ENCODE data around the gene CCNK. TPM values are rescaled to one million over a fixed set of nuclear protein-coding genes. Genes with fewer than 3 reads are reported as not detected.
A peak's percentile ranks its signal among the peaks of the same experiment; 100 is the strongest.

The CCNK gene
- total RNA-seq, 1 experiment from 2014 or later, result 9.1 TPM

DNA sequence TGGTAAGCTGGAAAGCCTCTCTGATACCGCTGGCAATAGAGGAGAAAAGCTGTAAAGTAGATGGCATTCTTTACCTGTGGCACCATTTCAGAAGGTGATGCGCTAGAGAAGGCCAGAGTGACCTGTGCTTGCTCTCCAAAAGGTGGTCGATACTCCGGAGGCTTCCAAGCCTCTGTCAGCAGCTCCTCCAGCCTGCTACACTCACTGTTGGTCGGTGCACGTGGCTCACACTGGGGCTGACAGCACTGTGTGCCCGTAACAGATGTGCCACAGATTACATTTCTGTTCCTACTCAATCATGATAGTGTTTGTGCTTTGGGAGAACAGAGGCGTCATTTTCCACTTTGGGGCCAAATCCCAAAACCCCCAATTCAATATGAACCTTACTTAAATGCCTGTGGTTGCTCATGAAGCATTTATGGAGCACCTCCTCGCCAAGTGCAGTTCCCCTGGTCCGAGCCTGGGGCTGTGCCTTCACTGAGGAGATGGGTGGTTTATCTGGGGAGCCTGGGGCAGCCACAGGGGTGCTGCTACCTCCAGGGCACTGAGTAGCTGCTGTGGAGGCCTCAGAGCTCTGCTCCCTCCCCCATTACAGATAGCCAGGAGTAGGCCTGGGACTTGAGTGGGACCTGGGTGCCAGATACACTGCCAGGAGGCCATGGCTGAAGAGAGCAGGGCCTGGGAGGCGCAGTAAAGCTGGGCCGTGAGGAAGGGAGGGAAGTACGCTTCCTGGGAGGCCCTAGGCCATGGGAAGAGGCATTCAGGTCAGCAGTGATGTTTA, 26.8 kb downstream of the CCNK start:
- DNase-seq (ENCODE audit: low spot score), result no peak

DNA sequence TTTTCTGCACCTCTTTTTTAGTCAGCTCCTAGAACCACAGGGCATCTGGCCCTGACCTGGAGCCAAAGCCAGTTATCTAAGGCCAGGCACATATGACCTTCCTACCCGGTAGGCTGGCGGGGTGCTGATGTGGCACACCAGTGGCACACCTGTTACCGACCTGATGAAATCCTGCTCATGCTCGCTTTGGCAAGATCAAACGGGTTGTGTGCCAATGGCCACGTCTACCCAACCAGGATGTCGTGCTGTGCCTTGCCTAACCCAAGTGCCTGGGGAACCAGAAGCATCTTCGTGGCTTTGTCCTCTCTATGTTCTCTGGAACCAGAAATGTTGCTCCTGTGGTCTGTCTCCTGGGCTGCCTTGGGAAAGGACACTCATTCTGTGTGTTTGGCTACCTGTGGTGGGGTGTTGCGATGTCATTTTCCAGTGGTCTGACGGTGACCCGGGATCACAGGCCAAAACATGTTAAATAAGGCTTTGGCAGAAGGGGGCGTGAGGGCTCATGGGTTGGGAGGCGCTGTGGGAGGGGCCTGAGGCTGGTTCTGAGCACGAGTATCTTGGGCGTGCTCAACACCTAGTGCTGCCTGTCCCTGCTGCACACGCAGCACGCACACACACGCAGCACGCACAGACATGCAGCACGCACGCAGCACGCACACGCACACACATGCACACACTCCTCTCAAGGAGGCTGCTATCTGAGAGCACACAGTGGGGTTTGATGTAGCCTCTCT, 27.9 kb downstream of the CCNK start:
- DNase-seq (ENCODE audit: low spot score), result no peak

DNA sequence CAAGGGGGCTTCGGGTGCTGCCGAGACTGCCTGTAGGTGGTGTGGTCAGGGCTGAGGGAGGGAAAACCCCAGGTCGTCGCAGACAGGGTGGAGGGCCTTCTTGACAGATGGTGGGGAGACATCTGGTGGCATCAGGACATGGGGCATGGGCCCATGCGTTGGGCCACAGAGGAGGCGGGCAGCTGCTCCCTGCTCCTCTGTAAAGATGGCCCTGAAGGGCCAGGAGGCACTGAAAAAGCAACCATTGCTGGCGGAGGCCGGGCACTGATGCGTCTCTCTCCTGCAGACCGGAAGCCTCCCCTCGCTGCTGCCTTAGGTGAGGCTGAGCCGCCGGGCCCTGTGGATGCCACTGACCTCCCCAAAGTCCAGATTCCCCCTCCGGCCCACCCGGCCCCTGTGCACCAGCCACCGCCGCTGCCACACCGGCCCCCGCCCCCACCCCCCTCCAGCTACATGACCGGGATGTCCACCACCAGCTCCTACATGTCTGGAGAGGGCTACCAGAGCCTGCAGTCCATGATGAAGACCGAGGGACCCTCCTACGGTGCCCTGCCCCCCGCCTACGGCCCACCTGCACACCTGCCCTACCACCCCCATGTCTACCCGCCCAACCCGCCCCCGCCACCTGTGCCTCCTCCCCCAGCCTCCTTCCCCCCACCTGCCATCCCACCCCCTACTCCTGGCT, 28.8 kb downstream of the CCNK start:
- no peak for DNase-seq (ENCODE audit: low spot score)

DNA sequence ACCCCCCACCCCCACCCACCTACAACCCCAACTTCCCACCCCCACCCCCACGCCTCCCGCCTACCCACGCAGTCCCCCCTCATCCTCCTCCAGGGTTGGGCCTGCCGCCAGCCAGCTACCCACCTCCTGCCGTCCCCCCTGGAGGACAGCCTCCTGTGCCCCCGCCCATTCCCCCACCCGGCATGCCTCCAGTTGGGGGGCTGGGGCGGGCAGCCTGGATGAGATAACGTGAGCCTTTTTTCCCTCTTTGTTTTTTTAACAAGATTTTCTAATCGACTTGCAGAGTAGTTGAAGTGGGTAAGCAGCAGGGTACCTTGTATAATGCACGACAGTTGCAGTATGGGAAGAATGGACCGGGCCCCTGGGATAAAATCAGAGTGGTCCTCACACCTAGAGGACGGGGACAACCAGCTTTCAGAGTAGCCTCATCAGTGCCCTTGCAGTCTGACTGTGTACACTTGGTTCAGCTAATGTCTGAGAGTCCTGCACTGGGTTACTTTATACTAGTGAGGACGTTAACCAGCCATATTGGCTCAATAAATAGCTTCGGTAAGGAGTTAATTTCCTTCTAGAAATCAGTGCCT, 29.4 kb downstream of the CCNK start:
- DNase-seq (ENCODE audit: low spot score), result no peak

DNA sequence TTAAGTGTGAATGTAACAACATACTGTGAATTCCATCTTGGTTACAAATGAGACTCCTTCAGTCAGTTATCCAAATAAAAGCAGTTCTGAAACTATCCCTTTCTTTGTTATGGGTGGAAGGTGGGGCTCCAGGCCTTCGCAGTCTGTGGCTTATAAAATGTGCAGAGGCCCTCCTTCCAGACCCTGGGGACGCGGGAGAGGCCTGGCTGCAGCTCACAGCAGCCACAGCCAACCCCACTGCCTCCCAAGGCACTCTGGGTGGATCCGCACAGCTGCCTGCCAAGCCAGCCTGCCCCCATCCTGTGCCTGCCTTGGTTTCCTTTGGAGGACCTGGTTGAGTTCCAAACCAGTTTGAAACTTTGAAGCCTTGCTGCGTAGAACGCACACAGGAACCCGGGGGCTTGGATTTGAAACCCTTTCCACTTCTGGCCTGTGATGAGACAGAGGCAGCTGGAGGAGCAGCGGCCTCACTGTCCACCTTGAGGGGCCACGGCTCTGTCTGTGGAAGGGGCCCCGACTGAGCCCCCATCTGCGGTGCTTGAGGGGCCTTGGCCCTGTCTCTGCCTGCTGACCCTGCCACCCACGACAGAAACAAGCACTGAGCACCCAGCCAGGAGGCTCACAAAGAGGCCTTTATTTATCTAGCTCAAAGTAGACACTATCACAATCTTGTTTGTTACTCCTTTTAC, 30.4 kb downstream of the CCNK start:
- no peak for DNase-seq (ENCODE audit: low spot score)

DNA sequence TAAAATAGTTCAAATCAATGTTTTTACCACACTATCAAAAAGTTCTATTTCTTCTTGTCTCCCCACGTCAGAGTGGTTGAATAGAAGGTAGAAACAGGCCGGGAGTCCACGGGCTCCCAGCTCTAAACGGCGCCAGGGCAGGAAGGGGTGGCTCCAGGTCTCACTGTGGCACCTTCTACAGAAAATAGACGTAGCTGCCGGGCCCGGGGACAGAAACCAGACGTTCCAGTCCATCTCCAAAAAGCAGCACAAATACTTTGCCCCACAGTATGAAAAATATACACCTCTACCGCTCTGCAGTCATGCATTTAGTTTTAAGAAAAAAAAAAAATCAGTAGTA, 30.9 kb downstream of the CCNK start:
- no peak for DNase-seq (ENCODE audit: low spot score)

DNA sequence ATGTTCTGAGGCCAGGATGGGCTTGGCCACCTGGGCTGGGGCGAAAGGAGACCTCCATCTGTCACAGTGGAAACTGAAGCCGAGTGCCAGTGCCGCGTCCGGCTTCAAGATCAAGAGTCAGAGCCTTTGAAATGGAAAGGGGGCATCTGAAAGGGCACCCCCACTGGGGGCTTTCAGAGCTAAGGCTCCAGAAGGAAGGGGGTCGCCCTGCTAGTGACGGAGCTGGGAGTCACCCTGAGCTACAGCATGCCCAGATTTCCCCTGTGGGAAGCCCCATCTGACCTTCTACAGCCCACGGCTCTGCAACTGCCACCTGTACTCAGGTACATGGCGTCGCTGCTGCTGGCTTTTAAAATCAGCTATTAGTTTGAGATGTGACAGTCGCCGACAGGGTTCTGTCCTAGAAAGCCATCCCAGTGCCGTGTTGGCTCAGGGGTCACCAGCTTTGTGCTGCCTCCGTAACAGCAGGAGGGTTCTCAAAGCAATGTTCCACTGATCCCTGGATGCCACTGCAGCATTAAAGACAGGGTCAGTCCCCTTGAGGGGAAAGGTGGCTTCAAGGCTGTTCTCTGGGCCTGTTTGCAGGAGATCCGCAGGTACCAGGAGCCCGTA, 31.5 kb downstream of the CCNK start:
- DNase-seq (ENCODE audit: low spot score), result no peak

DNA sequence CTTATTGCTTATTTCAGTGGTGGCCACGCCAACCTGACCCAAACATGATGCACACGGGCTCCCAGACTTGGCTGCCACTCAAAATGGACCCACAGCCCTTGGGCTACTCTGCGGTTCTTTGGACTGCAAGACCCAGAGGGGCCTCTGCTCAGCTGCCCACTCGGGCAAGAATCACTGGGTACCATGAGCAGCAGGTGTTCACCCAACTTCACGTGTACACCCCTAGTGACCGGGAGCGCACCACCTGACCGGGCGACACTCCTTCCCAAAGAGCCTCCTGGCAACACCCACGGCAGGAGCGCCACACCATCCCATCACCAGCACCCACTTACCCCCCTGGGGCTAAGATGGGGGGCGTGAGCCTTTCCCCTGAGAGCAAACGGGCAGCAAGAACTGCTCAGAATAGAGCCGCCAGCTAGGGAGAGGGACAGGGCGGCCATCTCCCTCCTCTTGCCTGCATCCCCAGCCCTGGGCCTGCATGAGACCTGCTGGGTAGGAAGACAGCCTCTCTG, 32.0 kb downstream of the CCNK start:
- DNase-seq (ENCODE audit: low spot score), result no peak

DNA sequence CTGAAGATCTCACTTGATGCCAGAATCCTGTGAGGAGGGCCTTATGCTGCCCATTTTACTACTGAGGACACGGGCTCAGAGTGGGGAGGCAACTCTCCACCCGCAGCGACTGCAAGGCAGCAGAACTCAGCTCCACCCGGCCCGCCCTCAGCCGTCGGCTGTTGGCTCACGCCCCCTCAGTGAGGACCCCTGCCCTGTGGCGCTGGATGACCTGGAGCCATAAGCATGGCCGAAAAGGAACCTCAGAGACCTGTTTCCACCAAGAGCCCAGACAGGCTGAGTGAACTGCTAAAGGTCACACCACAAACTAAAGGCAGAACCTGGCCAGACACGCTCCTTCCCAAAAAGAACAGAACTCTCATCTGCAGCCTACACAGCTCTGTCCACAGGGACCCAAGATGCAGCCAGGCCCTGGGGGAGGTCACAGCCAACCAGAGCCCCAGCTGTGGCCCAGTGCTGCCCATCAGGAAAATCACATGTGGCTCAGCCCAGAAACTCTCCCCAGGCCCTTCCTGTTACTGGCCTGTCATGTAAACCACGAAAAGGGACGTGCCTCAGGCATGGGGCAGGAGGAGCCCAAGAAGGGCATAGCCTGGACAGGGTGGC, 32.8 kb downstream of the CCNK start:
- no peak for DNase-seq (ENCODE audit: low spot score)

DNA sequence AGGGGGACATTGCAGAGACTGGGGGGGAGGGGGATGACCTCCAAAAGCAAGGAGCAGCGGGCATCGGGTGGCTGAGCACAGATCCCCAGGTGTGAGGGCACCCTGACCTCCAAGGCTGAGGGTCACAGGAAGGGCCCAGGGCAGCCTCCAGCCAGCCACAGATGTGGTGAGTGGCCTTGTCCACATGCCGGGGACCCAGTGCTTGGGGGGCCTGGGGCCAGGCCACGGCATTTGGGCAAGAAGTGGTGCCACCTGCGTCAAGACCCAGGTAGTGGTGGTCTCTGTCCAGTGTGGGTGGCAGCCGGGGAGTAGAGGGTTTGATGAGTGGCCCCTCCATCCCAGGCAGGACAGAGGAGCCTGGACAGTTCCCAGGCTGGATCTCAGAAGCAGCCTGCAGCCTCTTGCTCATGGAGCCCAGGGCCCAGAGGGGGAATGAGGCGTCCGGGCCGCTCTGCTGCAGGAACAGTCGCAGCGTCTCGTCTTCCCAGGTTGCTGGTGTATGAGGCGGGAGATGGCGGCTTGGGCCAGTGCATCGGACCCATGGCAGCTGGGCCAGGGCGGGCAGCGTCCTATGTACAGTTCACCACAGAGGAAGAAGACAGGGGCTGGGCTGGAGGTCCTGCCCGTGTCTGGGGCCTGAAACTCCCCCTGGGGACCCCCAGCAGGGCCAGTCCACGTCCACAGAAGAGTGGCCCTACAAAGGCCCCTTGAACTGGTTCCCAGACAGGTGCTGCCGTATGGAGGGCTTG, 33.5 kb downstream of the CCNK start:
- DNase-seq (ENCODE audit: low spot score), result no peak

DNA sequence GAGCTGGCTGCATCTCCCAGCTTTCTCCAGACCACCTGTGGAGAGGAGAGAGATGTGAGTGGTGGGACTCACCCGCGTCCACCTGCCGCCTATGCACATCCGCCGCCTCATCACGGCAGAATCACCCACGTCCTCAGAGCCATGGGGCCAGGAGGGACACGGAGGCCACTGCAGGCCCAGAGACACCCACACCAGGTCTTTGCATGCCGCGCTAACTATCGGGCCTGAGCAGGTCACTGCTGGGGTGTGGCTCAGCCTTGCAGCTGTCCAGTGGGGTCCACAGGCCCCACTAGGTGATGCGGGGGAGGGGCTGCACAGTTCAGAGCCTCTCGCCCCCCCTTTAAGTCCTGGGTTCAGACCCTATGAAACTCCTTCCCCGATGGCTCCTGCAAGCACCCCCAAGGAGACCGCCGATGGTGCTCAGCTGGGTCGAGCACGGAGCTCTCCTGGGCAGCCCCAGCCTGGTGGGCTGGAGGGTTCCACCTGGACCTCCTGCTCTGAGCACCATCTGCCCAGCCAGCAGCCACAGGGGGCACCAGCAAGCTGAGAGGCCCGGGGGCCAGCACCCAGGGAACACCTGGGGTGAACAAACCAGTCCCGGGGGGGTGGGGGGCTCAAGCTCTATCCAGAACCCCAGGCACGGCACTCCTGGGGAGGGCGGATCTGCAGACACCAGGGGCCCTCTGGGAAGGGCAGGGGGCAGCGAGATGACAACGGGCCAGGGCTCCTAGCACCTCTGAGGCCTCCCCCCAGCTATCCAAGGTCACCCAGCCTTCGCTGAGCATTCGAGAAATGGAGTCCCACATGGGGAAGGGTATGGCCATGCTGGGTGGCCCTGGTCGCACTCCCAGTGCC, 34.3 kb downstream of the CCNK start:
- DNase-seq (ENCODE audit: low spot score), result no peak

DNA sequence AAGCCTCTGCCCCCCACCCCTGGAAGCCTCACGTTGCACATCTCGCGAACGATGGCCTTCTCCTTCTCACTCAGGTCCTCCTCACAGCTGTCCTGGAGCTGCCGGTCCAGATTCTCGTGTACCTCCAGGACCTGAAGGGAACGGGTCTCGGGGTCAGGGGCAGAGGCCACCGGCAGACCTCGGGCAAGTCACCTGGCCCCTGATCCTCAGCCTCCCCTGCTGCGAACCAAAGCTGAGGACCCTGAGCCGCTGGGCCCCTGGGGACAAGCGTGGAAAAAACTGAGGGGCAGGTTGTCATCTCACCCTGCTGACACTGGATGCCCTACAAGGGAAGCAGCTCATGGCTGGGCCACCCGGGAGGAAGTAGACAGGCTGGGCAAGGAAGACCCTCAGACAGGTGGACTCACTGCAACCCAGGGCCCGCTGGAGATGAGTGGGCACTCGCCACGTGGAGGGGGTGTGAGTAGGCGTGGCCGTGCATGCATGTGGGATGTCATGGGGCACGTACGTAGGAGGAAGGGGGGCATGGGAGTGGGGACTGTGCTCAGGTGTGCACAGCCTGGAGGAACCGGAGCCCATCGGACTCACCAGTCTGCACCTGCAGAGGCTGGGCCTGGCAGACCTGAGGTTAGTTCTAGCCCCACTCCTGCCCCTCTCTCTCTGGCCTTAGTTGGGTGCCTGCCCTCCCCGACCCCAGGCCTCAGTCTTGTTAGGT, 35.1 kb downstream of the CCNK start:
- DNase-seq (ENCODE audit: low spot score), result no peak

DNA sequence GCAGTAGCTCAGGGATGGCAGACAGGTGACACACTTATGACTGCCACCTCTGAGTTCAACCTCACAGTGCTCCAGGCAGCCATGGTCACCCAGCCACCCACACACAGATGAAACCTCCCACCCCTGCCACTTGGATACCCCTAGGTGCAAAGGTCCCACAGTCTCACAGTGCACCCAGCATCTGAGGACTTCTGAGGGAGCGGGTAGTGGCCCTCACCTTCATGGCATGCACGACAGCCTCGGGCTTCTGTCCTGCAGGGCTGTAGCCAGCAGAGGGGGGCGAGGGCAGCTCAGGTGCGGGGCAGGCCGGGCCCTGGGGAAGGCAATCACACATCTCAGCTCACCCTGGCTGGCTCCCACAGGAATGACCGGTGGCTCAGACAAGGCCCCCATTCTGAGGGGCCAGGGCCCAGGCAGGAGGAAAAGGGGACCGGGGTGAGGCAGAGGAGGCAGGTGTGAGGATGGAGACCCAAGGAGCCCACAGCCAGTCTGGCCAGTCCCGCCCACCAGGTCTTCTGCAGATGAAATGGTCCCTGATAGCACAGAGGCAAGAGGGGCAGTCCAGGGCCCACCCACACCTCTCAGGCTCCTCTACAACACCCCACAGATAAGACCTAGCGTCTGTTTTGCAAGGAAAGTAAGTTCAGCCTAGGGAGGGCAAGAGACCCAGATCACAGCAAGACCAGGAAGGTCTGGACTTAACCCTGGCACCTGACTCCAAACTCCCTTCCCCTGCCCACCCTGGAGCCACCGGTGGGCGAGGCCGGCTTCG, 35.8 kb downstream of the CCNK start:
- DNase-seq (ENCODE audit: low spot score), result no peak

DNA sequence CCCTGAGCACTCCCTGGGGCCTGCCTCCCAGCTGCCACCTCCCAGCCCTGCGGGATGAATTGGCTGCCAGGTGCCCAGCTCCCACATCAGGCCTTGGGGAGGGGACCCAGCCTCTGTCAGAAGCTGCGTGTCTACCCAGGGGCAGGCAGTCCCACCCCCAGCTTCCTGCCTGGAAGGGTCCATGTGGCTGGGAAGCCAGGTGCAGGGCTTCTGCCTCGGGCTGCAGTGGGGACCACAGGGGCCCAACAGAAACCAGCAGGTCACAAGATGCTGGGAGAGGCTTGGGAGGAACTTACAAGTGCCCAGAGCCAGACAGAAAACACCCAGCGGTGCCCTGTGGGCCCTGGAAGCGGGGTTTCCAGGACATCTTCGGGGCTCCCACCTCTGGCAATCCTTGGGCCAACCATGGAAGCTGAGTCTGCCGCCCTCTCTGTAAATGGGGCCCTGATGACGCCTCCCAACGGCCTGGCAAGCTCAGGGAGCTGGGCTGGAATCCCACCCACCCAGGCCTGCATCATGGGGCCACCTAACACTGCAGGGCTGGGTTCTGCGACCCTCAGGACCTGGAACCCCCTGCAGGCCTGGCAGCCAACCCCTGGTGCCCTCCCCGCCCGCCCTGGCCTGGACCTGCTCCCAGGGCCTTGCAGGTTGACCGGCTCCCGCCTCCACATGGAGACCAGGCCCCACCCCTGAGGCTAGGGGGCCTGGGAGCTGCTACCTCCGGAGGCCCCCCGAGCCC, 36.6 kb downstream of the CCNK start:
- no peak for DNase-seq (ENCODE audit: low spot score)

DNA sequence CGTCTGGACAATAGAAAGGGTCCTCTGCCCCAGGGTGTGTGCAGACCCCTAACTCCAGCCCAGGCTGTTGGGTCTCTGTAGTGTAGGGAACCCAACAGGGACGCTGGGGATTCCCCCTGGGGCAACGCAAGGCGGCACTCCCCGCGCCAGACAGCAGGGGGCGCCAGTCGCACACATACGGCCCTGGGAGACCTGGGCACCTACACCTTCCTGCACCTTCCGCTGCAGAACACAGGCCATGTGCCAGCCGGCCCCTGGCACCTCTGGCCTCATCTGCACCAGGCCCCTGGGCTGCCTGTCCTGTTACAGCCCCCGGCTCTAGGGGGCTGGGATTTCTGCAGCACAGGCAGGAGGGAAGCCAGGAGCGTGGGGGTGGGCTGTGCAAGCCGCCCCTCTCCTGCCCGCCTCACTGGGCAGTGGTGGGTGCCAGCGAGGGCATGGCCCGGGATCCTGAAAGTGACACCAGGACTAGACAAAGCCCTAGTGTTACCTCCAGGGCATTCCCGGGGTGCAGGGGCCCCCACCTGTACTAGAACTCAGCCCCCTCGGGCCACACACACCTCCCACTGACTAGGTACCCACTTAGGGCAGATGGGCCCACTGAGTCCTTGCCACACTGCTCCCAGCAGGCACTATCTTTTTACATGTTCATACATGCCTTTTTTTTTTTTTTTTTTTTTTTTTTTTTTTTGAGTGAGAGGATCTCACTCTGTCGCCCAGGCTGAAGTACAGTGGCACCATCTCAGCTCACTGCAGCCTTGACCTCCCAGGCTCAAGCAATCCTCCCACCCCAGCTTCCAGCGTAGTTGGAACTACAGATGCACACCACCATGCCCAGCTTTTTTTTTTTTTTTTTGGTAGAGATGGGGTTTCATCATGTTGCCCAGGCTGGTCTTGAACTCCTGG, 37.5 kb downstream of the CCNK start:
- peak; percentile 40 for DNase-seq (ENCODE audit: low spot score)

DNA sequence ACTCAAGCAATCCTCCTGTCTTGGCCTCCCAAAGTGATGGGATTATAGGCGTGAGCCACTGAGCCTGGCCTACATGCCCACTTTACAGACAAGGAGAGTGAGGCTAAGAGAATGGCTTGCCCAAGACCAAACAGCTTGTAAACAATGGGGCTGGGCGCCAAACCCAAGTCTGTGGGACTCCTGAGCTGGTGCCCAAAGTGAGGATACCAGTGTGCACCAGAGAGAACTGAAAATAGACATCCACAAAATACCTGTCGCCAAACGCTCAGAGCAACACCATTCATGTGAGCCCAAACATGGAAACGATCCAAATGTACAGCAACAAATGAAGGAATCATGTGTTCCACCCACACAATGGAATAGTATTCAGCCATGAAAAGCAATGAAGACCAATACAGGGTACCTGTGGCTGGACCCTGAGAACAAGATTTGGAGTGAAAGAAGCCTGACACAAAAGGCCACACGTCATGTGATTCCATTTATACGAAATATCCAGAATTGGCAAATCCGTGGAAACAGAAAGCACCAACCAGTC, 38.2 kb downstream of the CCNK start:
- no peak for DNase-seq (ENCODE audit: low spot score)
